Stomach (tissue), 4 donors: ENCODE results near the gene SF3B2.

Experiments
- EP300 ChIP-seq: sonication (generic); formaldehyde crosslinking; IDR thresholded peaks from one replicate; pipeline ENCODE4 v1.6.1; 2017; ENCODE audit warnings: antibody characterized with exemption
- POLR2A ChIP-seq, 4 donors: fragments of 450-650 bp; IDR thresholded peaks; one replicate each; pipeline ENCODE4 v1.6.1; 2016; ENCODE audit warnings: antibody characterized with exemption in 4 of 4, control low read depth in 2 of 4, mild to moderate bottlenecking in 1 of 4, moderate library complexity in 1 of 4
- TF ChIP-seq, protein P1 (sequence below), 7 experiments: fragments of 450-650 bp in 4 of 7; fragments of 200-600 bp in 3 of 7; sonication (generic) in 3 of 7; IDR thresholded peaks; one replicate each; pipeline ENCODE4 v1.5.1; 2016 to 2019; ENCODE audit warnings: antibody characterized with exemption in 7 of 7, control low read depth in 2 of 7, mild to moderate bottlenecking in 1 of 7

DNA sequence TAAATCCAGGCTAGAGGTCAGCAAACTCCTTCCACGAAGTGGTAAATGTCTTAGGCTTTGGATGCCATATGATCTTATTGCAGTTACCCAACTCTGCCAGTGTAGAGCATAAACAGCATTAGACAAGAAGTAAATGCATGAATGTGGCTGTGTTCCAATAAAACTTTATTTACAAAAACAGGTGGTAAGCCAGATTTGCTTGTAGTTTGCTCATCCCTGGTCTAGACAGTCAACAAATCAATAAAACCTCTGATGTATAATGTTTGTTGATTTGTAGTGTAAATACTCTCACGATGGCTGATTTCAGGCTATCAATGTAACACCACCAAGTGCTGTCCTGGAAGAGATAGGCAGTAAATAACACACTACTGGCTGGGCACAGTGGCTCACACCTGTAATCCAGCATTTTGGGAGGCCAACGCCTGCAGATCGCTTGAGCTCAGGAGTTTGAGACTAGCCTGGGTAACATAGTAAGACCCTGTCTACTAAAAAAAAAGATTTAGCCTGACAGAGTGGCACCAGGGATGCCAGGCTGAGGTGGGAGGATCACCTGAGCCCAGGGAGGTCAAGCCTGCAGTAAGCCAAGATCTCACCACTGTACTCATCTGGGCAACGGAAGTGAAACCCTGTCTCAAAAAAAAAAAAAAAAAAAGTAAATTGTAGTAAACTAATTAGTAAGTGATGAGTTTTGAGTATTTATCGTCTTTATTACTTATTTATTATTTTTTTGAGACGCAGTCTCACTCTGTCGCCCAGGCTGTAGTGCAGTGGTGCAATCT is 19.0 kb upstream of the SF3B2 start:
- TF ChIP-seq, protein P1, sequence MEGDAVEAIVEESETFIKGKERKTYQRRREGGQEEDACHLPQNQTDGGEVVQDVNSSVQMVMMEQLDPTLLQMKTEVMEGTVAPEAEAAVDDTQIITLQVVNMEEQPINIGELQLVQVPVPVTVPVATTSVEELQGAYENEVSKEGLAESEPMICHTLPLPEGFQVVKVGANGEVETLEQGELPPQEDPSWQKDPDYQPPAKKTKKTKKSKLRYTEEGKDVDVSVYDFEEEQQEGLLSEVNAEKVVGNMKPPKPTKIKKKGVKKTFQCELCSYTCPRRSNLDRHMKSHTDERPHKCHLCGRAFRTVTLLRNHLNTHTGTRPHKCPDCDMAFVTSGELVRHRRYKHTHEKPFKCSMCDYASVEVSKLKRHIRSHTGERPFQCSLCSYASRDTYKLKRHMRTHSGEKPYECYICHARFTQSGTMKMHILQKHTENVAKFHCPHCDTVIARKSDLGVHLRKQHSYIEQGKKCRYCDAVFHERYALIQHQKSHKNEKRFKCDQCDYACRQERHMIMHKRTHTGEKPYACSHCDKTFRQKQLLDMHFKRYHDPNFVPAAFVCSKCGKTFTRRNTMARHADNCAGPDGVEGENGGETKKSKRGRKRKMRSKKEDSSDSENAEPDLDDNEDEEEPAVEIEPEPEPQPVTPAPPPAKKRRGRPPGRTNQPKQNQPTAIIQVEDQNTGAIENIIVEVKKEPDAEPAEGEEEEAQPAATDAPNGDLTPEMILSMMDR (IDR thresholded peaks at IDR 0.05), result no peak
- TF ChIP-seq POLR2A (IDR thresholded peaks at IDR 0.05), result no peak
- no peak for TF ChIP-seq EP300
